Calu3 (cell line): Measurements from ENCODE around the gene TMUB2. TPM values are rescaled to one million over a fixed set of nuclear protein-coding genes. Genes with fewer than 3 reads are reported as not detected.

ENCODE experiments used
- BruUV-seq: library from RNA; stranded (reverse); fragments of 400-500 nt; replicated peaks from 2 replicates; lab custom pipeline; 2021; lab: Mats Ljungman, UMichigan
- CTCF ChIA-PET: fragments of 300-600 bp; sonication (Branson Sonifier 250); formaldehyde crosslinking; loops from one replicate; lab custom pipeline; 2022; ENCODE audit warnings: antibody characterized with exemption; lab: Charles Lee
- DNase-seq: peaks from one replicate; pipeline ENCODE4 v3.0.0; 2022
- H3K27ac Mint-ChIP-seq: one replicate; pipeline ENCODE4 v1.8.0; 2022; ENCODE audit warnings: mixed read lengths; ENCODE audit not compliant: unreplicated experiment
- H3K27me3 Mint-ChIP-seq: one replicate; pipeline ENCODE4 v1.8.0; 2022; ENCODE audit warnings: mixed read lengths; ENCODE audit not compliant: unreplicated experiment
- H3K36me3 Mint-ChIP-seq: one replicate; pipeline ENCODE4 v1.8.0; 2022; ENCODE audit warnings: mild to moderate bottlenecking, moderate library complexity, mixed read lengths; ENCODE audit not compliant: insufficient read depth, unreplicated experiment
- H3K4me1 Mint-ChIP-seq: one replicate; pipeline ENCODE4 v1.8.0; 2022; ENCODE audit warnings: mild to moderate bottlenecking, low read depth, mixed read lengths; ENCODE audit not compliant: unreplicated experiment
- H3K4me3 Mint-ChIP-seq: one replicate; pipeline ENCODE4 v1.8.0; 2022; ENCODE audit warnings: mild to moderate bottlenecking, low read depth, moderate library complexity, mixed read lengths; ENCODE audit not compliant: unreplicated experiment
- H3K9me3 Mint-ChIP-seq: one replicate; pipeline ENCODE4 v1.8.0; 2022; ENCODE audit warnings: low read depth, mixed read lengths; ENCODE audit not compliant: unreplicated experiment
- intact Hi-C: fragments of 100-400 bp; cut with micrococcal nuclease; formaldehyde crosslinking; loops from one replicate; pipeline ENCODE4 v1.10.0; 2022; ENCODE audit not compliant: unreplicated experiment
- total RNA-seq: library from RNA; stranded (reverse); gene quantifications from 2 replicates; pipeline ENCODE4 v1.2.3, GENCODE V29; 2022
- TF ChIP-seq, protein P1 (sequence below): fragments of 200-600 bp; IDR thresholded peaks from one replicate; pipeline ENCODE4 v1.8.0; 2022; ENCODE audit warnings: antibody characterized with exemption; ENCODE audit not compliant: unreplicated experiment

The TMUB2 gene
- total RNA-seq, 1 experiment from 2014 or later, result 56.0 TPM

DNA sequence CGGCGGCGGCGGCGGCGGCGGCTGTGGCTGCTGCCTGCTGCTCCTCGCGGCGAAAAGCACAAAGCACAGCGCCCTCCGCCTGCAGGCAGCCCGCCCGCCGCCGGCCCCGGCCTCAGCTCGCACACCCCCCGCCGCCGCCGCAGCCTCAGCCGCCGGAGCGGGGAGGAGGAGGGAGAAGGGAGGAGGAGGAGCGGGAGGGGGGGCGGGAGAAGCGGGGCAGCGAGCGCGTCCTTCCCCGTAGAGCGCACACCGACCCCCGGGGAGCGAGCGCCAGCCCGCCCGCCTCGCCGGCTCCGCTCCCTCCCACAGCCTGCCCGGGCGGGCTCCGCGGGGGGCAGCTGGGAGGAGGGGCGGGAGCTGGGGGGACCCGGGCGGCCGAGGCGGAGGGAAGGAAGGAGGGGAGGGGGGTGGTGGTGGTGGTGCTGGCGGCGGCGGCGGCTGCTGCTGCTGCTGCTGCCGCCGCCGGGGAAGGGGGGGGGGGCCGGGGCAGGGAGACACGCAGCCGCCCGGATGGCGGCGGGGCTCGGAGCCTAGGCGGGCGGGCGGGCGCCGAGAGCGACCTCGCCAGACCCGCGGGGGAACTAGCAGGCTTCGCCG is 32.9 kb downstream of the TMUB2 start, which contains the start of gene UBTF:
Gene UBTF, minus strand, starts transcription at position 60 of the 597 bp plus-strand sequence. CDS start 1,446 bp downstream, outside the sequence.
- TF ChIP-seq, protein P1, sequence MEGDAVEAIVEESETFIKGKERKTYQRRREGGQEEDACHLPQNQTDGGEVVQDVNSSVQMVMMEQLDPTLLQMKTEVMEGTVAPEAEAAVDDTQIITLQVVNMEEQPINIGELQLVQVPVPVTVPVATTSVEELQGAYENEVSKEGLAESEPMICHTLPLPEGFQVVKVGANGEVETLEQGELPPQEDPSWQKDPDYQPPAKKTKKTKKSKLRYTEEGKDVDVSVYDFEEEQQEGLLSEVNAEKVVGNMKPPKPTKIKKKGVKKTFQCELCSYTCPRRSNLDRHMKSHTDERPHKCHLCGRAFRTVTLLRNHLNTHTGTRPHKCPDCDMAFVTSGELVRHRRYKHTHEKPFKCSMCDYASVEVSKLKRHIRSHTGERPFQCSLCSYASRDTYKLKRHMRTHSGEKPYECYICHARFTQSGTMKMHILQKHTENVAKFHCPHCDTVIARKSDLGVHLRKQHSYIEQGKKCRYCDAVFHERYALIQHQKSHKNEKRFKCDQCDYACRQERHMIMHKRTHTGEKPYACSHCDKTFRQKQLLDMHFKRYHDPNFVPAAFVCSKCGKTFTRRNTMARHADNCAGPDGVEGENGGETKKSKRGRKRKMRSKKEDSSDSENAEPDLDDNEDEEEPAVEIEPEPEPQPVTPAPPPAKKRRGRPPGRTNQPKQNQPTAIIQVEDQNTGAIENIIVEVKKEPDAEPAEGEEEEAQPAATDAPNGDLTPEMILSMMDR, result no peak
- Mint-ChIP-seq H3K4me1 (peaks cover 37% of the 10 kb centered on the region), H3K36me3 (peaks cover 80% of the 10 kb centered on the region), H3K27me3 (no peaks in the 10 kb centered on the region), H3K4me3 (peak within 1 kb of the TSS; percentile 86), H3K9me3 (no peaks in the 10 kb centered on the region), H3K27ac (peak within 1 kb of the TSS; percentile 79)
- DNase-seq, result peak; percentile 83
- intact Hi-C loops, result loop anchor here (5.0 kb wide), 2 partner anchors 108 to 128 kb away; partner anchors contain the start of gene GRN
- no TSS peak for BruUV-seq
- CTCF ChIA-PET, result interaction anchor here (0.5 to 1.5 kb wide), 6 partner anchors 14 to 469 kb away, joined by 3 to 8 read pairs (median 4); no protein-coding TSS in a partner anchor

DNA sequence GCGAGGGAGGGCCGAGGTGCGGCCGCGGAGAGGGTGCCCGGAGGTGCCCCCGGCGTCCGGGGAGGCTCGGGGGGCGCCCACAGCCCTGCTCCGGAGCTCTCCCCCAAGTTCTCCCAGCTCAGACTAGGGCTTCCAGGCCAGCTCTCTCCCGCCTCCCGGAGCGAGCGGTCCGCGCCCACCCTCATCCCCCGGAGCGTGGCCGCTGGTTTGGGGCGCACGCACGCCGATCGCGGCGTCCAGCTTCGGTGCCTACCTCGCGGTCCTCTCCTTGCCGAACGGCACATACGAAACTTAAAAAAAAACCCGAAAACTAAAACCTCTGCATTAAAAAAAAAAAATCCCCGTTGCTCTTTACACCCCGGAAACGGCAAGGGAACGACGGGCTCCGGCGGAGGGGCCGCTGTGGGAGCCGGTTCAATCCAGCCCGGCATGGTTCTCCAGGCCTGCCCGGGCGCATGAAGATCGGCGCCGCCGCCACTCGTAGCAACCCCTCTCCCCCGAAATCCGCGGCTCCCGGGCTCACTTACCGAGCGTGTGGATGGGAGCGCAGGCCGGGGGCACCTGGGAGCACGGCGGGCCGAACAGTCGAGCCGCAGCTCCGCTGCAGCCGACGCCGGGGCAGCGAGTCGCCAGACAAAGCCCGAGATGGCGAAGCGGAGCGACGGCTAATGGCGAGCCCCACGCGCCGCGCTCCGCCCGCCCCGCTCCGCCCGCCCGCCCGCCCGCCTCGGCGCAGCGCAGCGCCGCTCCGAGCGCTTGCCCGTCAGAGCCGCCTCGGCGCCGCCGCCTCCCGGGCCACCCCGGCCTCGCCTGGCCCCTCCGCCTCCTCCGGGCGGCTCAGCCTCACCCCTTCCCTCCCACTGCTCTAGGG is 33.7 kb downstream of the TMUB2 start:
- TF ChIP-seq, protein P1, result no peak
- H3K27ac Mint-ChIP-seq, result peak overlapping the region; percentile 79
- H3K9me3 Mint-ChIP-seq, result no peaks in the 10 kb centered on the region
- TSS peak; percentile 15 for BruUV-seq
- peak; percentile 67 for DNase-seq
- peaks cover 37% of the 10 kb centered on the region for H3K4me1 Mint-ChIP-seq
- CTCF ChIA-PET, result interaction anchor here (0.7 to 2.0 kb wide), 7 partner anchors 14 to 125 kb away, joined by 3 to 9 read pairs (median 5); partner anchors contain the start of genes GRN and SLC25A39
- H3K36me3 Mint-ChIP-seq, result peaks cover 74% of the 10 kb centered on the region
- peak overlapping the region; percentile 86 for H3K4me3 Mint-ChIP-seq
- intact Hi-C loops, result loop anchor here (5.0 kb wide), 2 partner anchors 107 to 127 kb away; partner anchors contain the start of gene GRN
- H3K27me3 Mint-ChIP-seq, result no peaks in the 10 kb centered on the region

DNA sequence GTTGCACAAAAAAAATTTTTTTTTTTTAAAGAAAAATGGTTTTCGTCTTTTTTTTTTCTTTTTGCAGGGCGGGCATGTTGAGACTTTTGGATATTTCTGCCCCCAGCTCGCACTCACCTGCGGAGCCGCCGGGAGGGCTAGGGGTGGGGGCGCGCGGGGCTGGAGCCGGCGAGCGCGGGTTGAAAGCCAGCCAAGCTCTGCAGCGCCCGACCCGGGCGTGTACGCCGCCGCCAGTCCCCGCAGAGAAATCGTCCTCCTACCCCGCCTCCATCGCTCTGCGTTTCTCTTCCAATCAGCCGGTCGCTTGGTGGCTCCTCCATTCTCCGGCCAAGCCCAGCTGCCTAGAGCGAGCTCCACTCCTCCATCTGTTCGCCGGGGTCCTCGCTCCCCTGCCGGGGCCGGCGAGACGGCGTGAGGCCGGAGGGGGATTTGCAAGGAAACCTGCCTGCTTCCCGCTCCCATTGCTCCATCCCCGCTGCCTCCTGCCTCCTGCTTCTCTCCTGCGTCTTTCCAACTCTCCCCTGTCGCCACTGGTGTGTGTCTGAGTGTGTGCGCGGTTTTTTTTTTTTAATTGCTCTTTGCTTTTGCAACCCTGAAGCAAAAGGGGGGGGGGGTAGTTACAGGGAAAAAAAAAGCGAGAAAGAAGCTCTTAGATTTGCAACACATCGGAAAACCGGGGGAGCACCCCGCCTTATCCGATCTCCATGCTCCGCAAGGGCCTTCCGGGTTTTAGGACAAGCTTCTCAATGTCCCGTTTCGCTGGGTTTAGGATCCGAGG is 34.5 kb downstream of the TMUB2 start:
- Mint-ChIP-seq H3K27me3 (no peaks in the 10 kb centered on the region), H3K4me3 (peak overlapping the region; percentile 86), H3K4me1 (peaks cover 37% of the 10 kb centered on the region), H3K27ac (peak overlapping the region; percentile 79), H3K9me3 (no peaks in the 10 kb centered on the region), H3K36me3 (peaks cover 68% of the 10 kb centered on the region)
- CTCF ChIA-PET, result interaction anchor here (0.6 to 2.0 kb wide), 17 partner anchors 11 to 548 kb away, joined by 3 to 10 read pairs (median 4); partner anchors contain the start of genes GRN and SLC25A39
- BruUV-seq, result no TSS peak
- intact Hi-C loops, result loop anchor here (5.0 kb wide), 2 partner anchors 106 to 126 kb away; partner anchors contain the start of gene GRN
- DNase-seq, result peak; percentile 76
- TF ChIP-seq, protein P1, result no peak

DNA sequence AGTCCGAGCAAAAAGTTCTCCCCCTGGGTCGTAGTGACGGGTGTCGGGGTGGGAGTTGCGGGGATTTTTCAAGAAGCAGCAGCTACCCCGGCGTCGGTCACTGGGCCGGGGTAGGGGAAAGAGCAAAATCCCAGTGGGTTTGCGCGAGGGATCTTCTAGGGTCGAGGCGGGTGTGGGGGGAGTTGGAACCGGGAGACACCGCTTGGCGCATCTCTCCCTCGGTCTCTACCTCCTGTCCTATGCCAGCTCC is 35.0 kb downstream of the TMUB2 start:
- intact Hi-C loops, result loop anchor here (1.0 to 5.0 kb wide), 3 partner anchors 21 to 126 kb away; partner anchors contain the start of gene GRN
- Mint-ChIP-seq H3K36me3 (peaks cover 63% of the 10 kb centered on the region), H3K27me3 (no peaks in the 10 kb centered on the region), H3K27ac (peak overlapping the region; percentile 79), H3K9me3 (no peaks in the 10 kb centered on the region), H3K4me1 (peaks cover 33% of the 10 kb centered on the region), H3K4me3 (peak overlapping the region; percentile 86)
- TF ChIP-seq, protein P1, result no peak
- CTCF ChIA-PET, result interaction anchor here (0.6 to 2.0 kb wide), 13 partner anchors 10 to 330 kb away, joined by 3 to 10 read pairs (median 4); partner anchors contain the start of genes GRN and SLC25A39
- peak; percentile 45 for DNase-seq
- BruUV-seq, result no TSS peak
